GM12878 (cell line): Measurements from ENCODE around the gene SORBS2. TPM values are rescaled to one million over a fixed set of nuclear protein-coding genes. Genes with fewer than 3 reads are reported as not detected.

Experiments
- ATAC-seq: fragments of 200-7000 bp; cut with Tn5 transposase; 3 replicates; pipeline ENCODE4 v1.9.1; 2020; ENCODE audit warnings: mild to moderate bottlenecking, moderate library complexity
- BruUV-seq: library from RNA; stranded (reverse); fragments of 400-500 nt; replicated peaks from 2 replicates; lab custom pipeline; 2021; lab: Mats Ljungman, UMichigan
- CTCF ChIA-PET: fragments of 300-600 bp; sonication (Branson Sonifier 250); formaldehyde crosslinking; extraction: SDS; loops from one replicate; lab custom pipeline; 2021; ENCODE audit warnings: inconsistent platforms; lab: Yijun Ruan, JAX
- POLR2A ChIA-PET: fragments of 350-600 bp; formaldehyde crosslinking; extraction: SDS; loops from one replicate; lab custom pipeline; 2021; ENCODE audit warnings: inconsistent platforms; lab: Charles Lee
- RAD21 ChIA-PET: fragments of 300-600 bp; sonication (Branson Sonifier 250); formaldehyde crosslinking; loops from one replicate; lab custom pipeline; 2023; ENCODE audit warnings: antibody characterized with exemption; ENCODE audit not compliant: unreplicated experiment; lab: Charles Lee
- SMC1A ChIA-PET: fragments of 300-600 bp; sonication (Branson Sonifier 250); formaldehyde crosslinking; loops from one replicate; lab custom pipeline; 2023; ENCODE audit not compliant: unreplicated experiment, uncharacterized antibody; lab: Charles Lee
- DNase-seq: peaks from one replicate; pipeline ENCODE4 v3.0.0-alpha.2; 2011; ENCODE audit warnings: low read depth, low spot score
- FAIRE-seq: peaks from 3 replicates; lab custom pipeline; 2011; peaks lifted over from hg19 to GRCh38; lab: Jason Lieb, UNC
- H2AFZ ChIP-seq: 2 replicates; pipeline ENCODE4 v1.6.0; 2011; ENCODE audit warnings: low read depth, low read length, control low read depth; ENCODE audit not compliant: control insufficient read depth
- H3K27ac ChIP-seq: 2 replicates; pipeline ENCODE4 v1.5.1; 2011; ENCODE audit warnings: control low read depth; ENCODE audit not compliant: control insufficient read depth, insufficient read depth
- H3K27me3 ChIP-seq, 2 experiments: replicated peaks in 1 of 2; 2 replicates each; pipeline versions ENCODE4 v1.6.0 to v1.6.1; 2011; ENCODE audit warnings: low read length in 1 of 2; ENCODE audit not compliant: control insufficient read depth in 2 of 2, insufficient read depth in 2 of 2
- H3K36me3 ChIP-seq, 2 experiments: 2 replicates each; pipeline ENCODE4 v1.5.1; 2011; ENCODE audit warnings: low read length in 1 of 2; ENCODE audit not compliant: control insufficient read depth in 2 of 2, insufficient read depth in 2 of 2
- H3K4me1 ChIP-seq: 2 replicates; pipeline ENCODE4 v1.6.1; 2011; ENCODE audit warnings: mild to moderate bottlenecking, low read length, moderate library complexity, mixed read lengths; ENCODE audit not compliant: control insufficient read depth, insufficient read depth
- H3K4me2 ChIP-seq: 2 replicates; pipeline ENCODE4 v1.6.0; 2011; ENCODE audit warnings: control low read depth; ENCODE audit not compliant: control insufficient read depth, insufficient read depth
- H3K4me3 ChIP-seq: fragments of 200-600 bp; sonication (generic); 2 replicates; pipeline ENCODE4 v1.5.1; 2016
- H3K79me2 ChIP-seq: 2 replicates; pipeline ENCODE4 v1.6.0; 2011; ENCODE audit warnings: low read length; ENCODE audit not compliant: control insufficient read depth, insufficient read depth
- H3K9ac ChIP-seq: 2 replicates; pipeline ENCODE4 v1.8.0; 2011; ENCODE audit warnings: low read length, control low read depth, mixed read lengths; ENCODE audit not compliant: control insufficient read depth, insufficient read depth
- H3K9me3 ChIP-seq: replicated peaks from 3 replicates; pipeline ENCODE4 v1.5.1; 2011; ENCODE audit warnings: mild to moderate bottlenecking, low read length; ENCODE audit not compliant: control insufficient read depth, insufficient read depth
- H4K20me1 ChIP-seq: 2 replicates; pipeline ENCODE4 v1.6.0; 2011; ENCODE audit not compliant: control insufficient read depth, insufficient read depth
- BCL11A ChIP-seq: IDR thresholded peaks from 2 replicates; pipeline ENCODE4 v1.6.1; 2011; ENCODE audit warnings: low read depth, low read length
- CREM ChIP-seq: IDR thresholded peaks from 2 replicates; pipeline ENCODE4 v1.6.1; 2014; ENCODE audit warnings: antibody characterized with exemption, low read depth
- ETV6 ChIP-seq, 2 experiments: fragments of 450-650 bp in 1 of 2; IDR thresholded peaks in 1 of 2; conservative IDR thresholded peaks in 1 of 2; 2 replicates each; pipeline ENCODE4 v1.6.1; 2014; ENCODE audit warnings: antibody characterized with exemption in 1 of 2, borderline replicate concordance in 1 of 2, low read depth in 1 of 2, mild to moderate bottlenecking in 1 of 2, moderate library complexity in 1 of 2
- FOXM1 ChIP-seq: IDR thresholded peaks from 2 replicates; pipeline ENCODE4 v1.6.1; 2012; ENCODE audit warnings: low read depth, mild to moderate bottlenecking, inconsistent platforms, low read length, moderate library complexity
- IKZF2 ChIP-seq, 2 experiments: fragments of 450-650 bp; IDR thresholded peaks; 2 replicates each; pipeline ENCODE4 v1.6.1; 2017; ENCODE audit warnings: mild to moderate bottlenecking in 2 of 2, moderate library complexity in 2 of 2
- IRF4 ChIP-seq: IDR thresholded peaks from 2 replicates; pipeline ENCODE4 v1.6.1; 2011; ENCODE audit warnings: low read depth, low read length
- JUNB ChIP-seq: IDR thresholded peaks from 2 replicates; pipeline ENCODE4 v1.6.1; 2016; ENCODE audit warnings: antibody characterized with exemption, mild to moderate bottlenecking
- NFIC ChIP-seq: IDR thresholded peaks from 2 replicates; pipeline ENCODE4 v1.6.1; 2012; ENCODE audit warnings: low read depth, mild to moderate bottlenecking, inconsistent platforms, low read length, moderate library complexity
- NFXL1 ChIP-seq: fragments of 450-650 bp; IDR thresholded peaks from 2 replicates; pipeline ENCODE4 v1.6.1; 2017; ENCODE audit warnings: antibody characterized with exemption, mild to moderate bottlenecking, borderline replicate concordance
- POLR2A ChIP-seq: IDR thresholded peaks from 2 replicates; pipeline ENCODE4 v1.6.1; 2011; ENCODE audit warnings: low read depth, mild to moderate bottlenecking, low read length
- RAD21 ChIP-seq: IDR thresholded peaks from 2 replicates; pipeline ENCODE4 v1.6.1; 2011; ENCODE audit warnings: mild to moderate bottlenecking, low read depth, low read length, moderate library complexity; ENCODE audit not compliant: insufficient read depth
- RFX5 ChIP-seq: IDR thresholded peaks from 2 replicates; pipeline ENCODE4 v1.6.1; 2011; ENCODE audit warnings: low read depth, low read length, improper control_type of control experiment
- RUNX3 ChIP-seq: IDR thresholded peaks from 2 replicates; pipeline ENCODE4 v1.6.1; 2012; ENCODE audit warnings: low read length, inconsistent platforms
- SPI1 ChIP-seq: IDR thresholded peaks from 2 replicates; pipeline ENCODE4 v1.6.1; 2011; ENCODE audit warnings: low read depth, mild to moderate bottlenecking, low read length, moderate library complexity, borderline replicate concordance; ENCODE audit not compliant: insufficient read depth
- ZNF207 ChIP-seq: fragments of 450-650 bp; IDR thresholded peaks from 2 replicates; pipeline ENCODE4 v1.6.1; 2014; ENCODE audit warnings: antibody characterized with exemption, mild to moderate bottlenecking, borderline replicate concordance
- ZNF274 ChIP-seq: IDR thresholded peaks from one replicate; pipeline ENCODE4 v1.8.0; 2011; ENCODE audit not compliant: insufficient read length, insufficient read depth
- ZNF622 ChIP-seq: fragments of 450-650 bp; IDR thresholded peaks from 2 replicates; pipeline ENCODE4 v1.6.1; 2017; ENCODE audit warnings: mild to moderate bottlenecking, inconsistent platforms
- WGBS: methylation state at CpG from one replicate; pipeline ENCODE4 v1.1.6; 2016; ENCODE audit warnings: low lambda C conversion rate; ENCODE audit not compliant: insufficient replicate concordance, insufficient coverage; ENCODE audit errors: missing lambda C conversion rate; 5-methylcytosine and 5-hydroxymethylcytosine counted together
- in situ Hi-C: fragments of 300-500 bp; cut with MboI; formaldehyde crosslinking; loops from 9 replicates; pipeline ENCODE4 v1.14.3; 2018; ENCODE audit warnings: mixed read lengths
- intact Hi-C: fragments of 100-400 bp; cut with micrococcal nuclease; formaldehyde crosslinking; loops from one replicate; pipeline ENCODE4 v1.14.2; 2022; ENCODE audit not compliant: unreplicated experiment
- polyA plus RNA-seq, 11 experiments: library from polyadenylated mRNA; depleted of rRNA in 4 of 11; unstranded in 6 of 11; stranded (reverse) in 5 of 11; fragments of >200 nt; fragmentation: Nextera tagmentation in 4 of 11; fragmentation: Illumina TruSeq in 1 of 11; extraction: Ambion mirVana in 4 of 11; extraction: Trizol in 1 of 11; gene quantifications; 1 replicate in 1 of 11; 2 replicates in 10 of 11; pipeline versions ENCODE4 v1.2.1 to v1.2.3, GENCODE V29; 2011 to 2016; ENCODE audit warnings: inconsistent platforms in 2 of 11, missing spikeins in 2 of 11, low read depth in 1 of 11
- total RNA-seq, 4 experiments: library from RNA; depleted of rRNA in 3 of 4; stranded (reverse); fragments of >200 nt in 3 of 4; fragmentation: Illumina TruSeq in 1 of 4; extraction: Trizol in 1 of 4; gene quantifications; 2 replicates each; pipeline versions ENCODE4 v1.2.1 to v1.2.3, GENCODE V29; 2013 to 2021
- TF ChIP-seq, protein P1 (sequence below): IDR thresholded peaks from 2 replicates; pipeline ENCODE4 v1.6.1; 2011; ENCODE audit warnings: borderline replicate concordance, low read depth, mild to moderate bottlenecking, moderate library complexity, low read length; ENCODE audit not compliant: insufficient read depth, poor library complexity, severe bottlenecking
- TF ChIP-seq, protein P2 (sequence below): fragments of 150-350 bp; IDR thresholded peaks from 2 replicates; pipeline ENCODE4 v1.6.1; 2016; ENCODE audit warnings: low read depth, low read length
- TF ChIP-seq, protein P3 (sequence below): fragments of 450-650 bp; IDR thresholded peaks from 2 replicates; pipeline ENCODE4 v1.6.1; 2014; ENCODE audit warnings: mild to moderate bottlenecking

The SORBS2 gene
- total and polyA plus RNA-seq, 10 of the 15 experiments (the other 5 are each of a cell fraction or from before 2014, with no cell fraction given), result 0.06 to 3.0 (median 0.79) TPM

DNA sequence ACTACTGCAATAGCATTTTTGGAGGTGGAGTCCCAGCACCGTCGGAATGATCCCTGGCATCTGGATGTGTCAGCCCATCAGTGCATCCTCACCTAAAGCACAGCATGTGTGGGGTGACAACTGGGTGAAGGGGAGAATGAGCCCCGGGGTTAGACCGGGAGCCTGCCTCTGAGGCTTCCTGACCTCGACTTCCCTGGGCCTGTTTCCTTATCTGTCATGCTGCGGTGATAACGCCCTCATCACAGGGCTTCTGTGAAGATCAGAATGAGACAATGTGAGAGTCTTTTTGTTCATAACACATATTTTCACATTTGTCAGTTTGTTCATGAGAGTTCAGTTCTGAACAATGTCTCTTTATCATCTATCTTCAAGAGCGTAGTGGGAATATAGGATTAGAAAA is 245.6 kb downstream of the SORBS2 start:
- peak; percentile 37 for ATAC-seq
- no peaks in the 10 kb centered on the region; a peak in 1 of 4 replicates for H3K27me3 ChIP-seq
- H3K79me2 ChIP-seq, result no peaks in the 10 kb centered on the region
- intact Hi-C loops (no loop called here), in situ Hi-C loops (no loop called here)
- ChIA-PET POLR2A (no interaction called here), RAD21 (no interaction called here), CTCF (no interaction called here), SMC1A (interaction anchor here (1.1 kb wide), 1 partner anchor 94 kb away, joined by 3 read pairs; no protein-coding TSS in a partner anchor)
- H3K36me3 ChIP-seq, result no peaks in the 10 kb centered on the region
- no TSS peak for BruUV-seq
- no peaks in the 10 kb centered on the region for H4K20me1 ChIP-seq
- WGBS, result 16% methylated on average over 8 of the region's 8 CpGs
- no peak overlapping the region for H3K4me2 ChIP-seq
- H3K4me1 ChIP-seq, result no peaks in the 10 kb centered on the region; the same call in 1 of the 2 replicates
- no peak for FAIRE-seq
- H3K9ac ChIP-seq, result no peak overlapping the region
- H3K9me3 ChIP-seq, result peaks cover 2% of the 10 kb centered on the region; the same call in 2 of the 3 replicates
- H2AFZ ChIP-seq, result no peak overlapping the region
- no peak overlapping the region for H3K27ac ChIP-seq
- TF ChIP-seq NFXL1, result no peak
- TF ChIP-seq RUNX3, result peak; percentile 88
- TF ChIP-seq, protein P1, sequence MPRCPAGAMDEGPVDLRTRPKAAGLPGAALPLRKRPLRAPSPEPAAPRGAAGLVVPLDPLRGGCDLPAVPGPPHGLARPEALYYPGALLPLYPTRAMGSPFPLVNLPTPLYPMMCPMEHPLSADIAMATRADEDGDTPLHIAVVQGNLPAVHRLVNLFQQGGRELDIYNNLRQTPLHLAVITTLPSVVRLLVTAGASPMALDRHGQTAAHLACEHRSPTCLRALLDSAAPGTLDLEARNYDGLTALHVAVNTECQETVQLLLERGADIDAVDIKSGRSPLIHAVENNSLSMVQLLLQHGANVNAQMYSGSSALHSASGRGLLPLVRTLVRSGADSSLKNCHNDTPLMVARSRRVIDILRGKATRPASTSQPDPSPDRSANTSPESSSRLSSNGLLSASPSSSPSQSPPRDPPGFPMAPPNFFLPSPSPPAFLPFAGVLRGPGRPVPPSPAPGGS, result peak; percentile 16
- TF ChIP-seq, protein P2, sequence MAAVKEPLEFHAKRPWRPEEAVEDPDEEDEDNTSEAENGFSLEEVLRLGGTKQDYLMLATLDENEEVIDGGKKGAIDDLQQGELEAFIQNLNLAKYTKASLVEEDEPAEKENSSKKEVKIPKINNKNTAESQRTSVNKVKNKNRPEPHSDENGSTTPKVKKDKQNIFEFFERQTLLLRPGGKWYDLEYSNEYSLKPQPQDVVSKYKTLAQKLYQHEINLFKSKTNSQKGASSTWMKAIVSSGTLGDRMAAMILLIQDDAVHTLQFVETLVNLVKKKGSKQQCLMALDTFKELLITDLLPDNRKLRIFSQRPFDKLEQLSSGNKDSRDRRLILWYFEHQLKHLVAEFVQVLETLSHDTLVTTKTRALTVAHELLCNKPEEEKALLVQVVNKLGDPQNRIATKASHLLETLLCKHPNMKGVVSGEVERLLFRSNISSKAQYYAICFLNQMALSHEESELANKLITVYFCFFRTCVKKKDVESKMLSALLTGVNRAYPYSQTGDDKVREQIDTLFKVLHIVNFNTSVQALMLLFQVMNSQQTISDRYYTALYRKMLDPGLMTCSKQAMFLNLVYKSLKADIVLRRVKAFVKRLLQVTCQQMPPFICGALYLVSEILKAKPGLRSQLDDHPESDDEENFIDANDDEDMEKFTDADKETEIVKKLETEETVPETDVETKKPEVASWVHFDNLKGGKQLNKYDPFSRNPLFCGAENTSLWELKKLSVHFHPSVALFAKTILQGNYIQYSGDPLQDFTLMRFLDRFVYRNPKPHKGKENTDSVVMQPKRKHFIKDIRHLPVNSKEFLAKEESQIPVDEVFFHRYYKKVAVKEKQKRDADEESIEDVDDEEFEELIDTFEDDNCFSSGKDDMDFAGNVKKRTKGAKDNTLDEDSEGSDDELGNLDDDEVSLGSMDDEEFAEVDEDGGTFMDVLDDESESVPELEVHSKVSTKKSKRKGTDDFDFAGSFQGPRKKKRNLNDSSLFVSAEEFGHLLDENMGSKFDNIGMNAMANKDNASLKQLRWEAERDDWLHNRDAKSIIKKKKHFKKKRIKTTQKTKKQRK, result no peak
- no peak for TF ChIP-seq ZNF274
- no peak for TF ChIP-seq RAD21
- TF ChIP-seq ZNF622, result no peak
- no peak for TF ChIP-seq POLR2A
- TF ChIP-seq NFIC, result peak; percentile 67; the same call in 1 of the 2 replicates
- no peak for TF ChIP-seq FOXM1
- no peak for TF ChIP-seq RFX5
- 0 out of 2 replicates have a peak, but pooled peaks have one; percentile 20 for TF ChIP-seq IRF4
- TF ChIP-seq BCL11A, result 0 out of 2 replicates have a peak, but pooled peaks have one; percentile 27
- peak; percentile 22; the same call in 1 of the 2 replicates for TF ChIP-seq SPI1
- peak; percentile 74 for TF ChIP-seq JUNB
- TF ChIP-seq CREM, result peak; percentile 53; the same call in 1 of the 2 replicates
- no peak for TF ChIP-seq IKZF2 (IDR thresholded peaks at IDR 0.05)
- TF ChIP-seq ZNF207, result no peak
- TF ChIP-seq, protein P3, sequence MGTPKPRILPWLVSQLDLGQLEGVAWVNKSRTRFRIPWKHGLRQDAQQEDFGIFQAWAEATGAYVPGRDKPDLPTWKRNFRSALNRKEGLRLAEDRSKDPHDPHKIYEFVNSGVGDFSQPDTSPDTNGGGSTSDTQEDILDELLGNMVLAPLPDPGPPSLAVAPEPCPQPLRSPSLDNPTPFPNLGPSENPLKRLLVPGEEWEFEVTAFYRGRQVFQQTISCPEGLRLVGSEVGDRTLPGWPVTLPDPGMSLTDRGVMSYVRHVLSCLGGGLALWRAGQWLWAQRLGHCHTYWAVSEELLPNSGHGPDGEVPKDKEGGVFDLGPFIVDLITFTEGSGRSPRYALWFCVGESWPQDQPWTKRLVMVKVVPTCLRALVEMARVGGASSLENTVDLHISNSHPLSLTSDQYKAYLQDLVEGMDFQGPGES, result no peak
- peak in 1 of 2 experiments; percentile 59; a peak in 2 of 4 replicates for TF ChIP-seq ETV6 (conservative IDR thresholded peaks at IDR 0.05 in 1 of 2, IDR thresholded peaks at IDR 0.05 in 1 of 2; ENCODE audit: borderline replicate concordance in 1 of 2, low read depth in 1 of 2)
- no peak overlapping the region for H3K4me3 ChIP-seq
- no peak for DNase-seq
